H1 (cell line): ENCODE results near the gene TSGA10. TPM values are rescaled to one million over a fixed set of nuclear protein-coding genes. Genes with fewer than 3 reads are reported as not detected.

Experiments used
- ASH2L ChIP-seq: fragments of 200-600, 300-600 bp; sonication (generic); IDR thresholded peaks from one replicate; pipeline ENCODE4 v1.7.1; 2017; ENCODE audit warnings: low read length
- BCL11A ChIP-seq, 2 experiments: IDR thresholded peaks; one replicate each; pipeline ENCODE4 v1.6.1; 2011; ENCODE audit warnings: low read depth in 2 of 2, low read length in 2 of 2, mild to moderate bottlenecking in 2 of 2
- CHD7 ChIP-seq: fragments of 300-600 bp; sonication (generic); IDR thresholded peaks from 2 replicates; pipeline ENCODE4 v1.7.1; 2012; ENCODE audit warnings: low read length, moderate library complexity, mild to moderate bottlenecking, inconsistent platforms; ENCODE audit not compliant: insufficient replicate concordance
- GABPA ChIP-seq: IDR thresholded peaks from 2 replicates; pipeline ENCODE4 v1.6.1; 2011; ENCODE audit warnings: mild to moderate bottlenecking, low read length, moderate library complexity, borderline replicate concordance; ENCODE audit not compliant: insufficient read depth
- KDM1A ChIP-seq: fragments of 200-600, 300-600 bp; sonication (generic); IDR thresholded peaks from 2 replicates; pipeline ENCODE4 v1.7.1; 2016; ENCODE audit warnings: mild to moderate bottlenecking, low read length, borderline replicate concordance
- POLR2A ChIP-seq, 2 experiments: IDR thresholded peaks; 1 replicate in 1 of 2; 2 replicates in 1 of 2; pipeline ENCODE4 v1.6.1; 2011; ENCODE audit warnings: low read depth in 2 of 2, low read length in 2 of 2, mild to moderate bottlenecking in 2 of 2; ENCODE audit errors: control extremely low read depth in 1 of 2
- SIRT6 ChIP-seq: IDR thresholded peaks from one replicate; pipeline ENCODE4 v1.7.1; 2012; ENCODE audit warnings: low read length, inconsistent platforms
- TAF1 ChIP-seq: IDR thresholded peaks from 2 replicates; pipeline ENCODE4 v1.6.1; 2011; ENCODE audit warnings: mild to moderate bottlenecking, low read depth, low read length
- TAF7 ChIP-seq: optimal IDR thresholded peaks from 2 replicates; pipeline ENCODE3; 2011; ENCODE audit warnings: low read depth, mild to moderate bottlenecking, inconsistent platforms, low read length, moderate library complexity, borderline replicate concordance
- YY1 ChIP-seq: IDR thresholded peaks from 2 replicates; pipeline ENCODE4 v1.6.1; 2011; ENCODE audit warnings: low read depth, mild to moderate bottlenecking, low read length
- ZNF274 ChIP-seq: IDR thresholded peaks from 2 replicates; pipeline ENCODE4 v1.7.0; 2012; ENCODE audit warnings: low read length, borderline replicate concordance; ENCODE audit errors: extremely low read depth
- polyA plus RNA-seq, 7 experiments: library from polyadenylated mRNA; depleted of rRNA in 3 of 7; stranded (reverse) in 5 of 7; unstranded in 2 of 7; fragments of >200 nt in 5 of 7; fragments of 200-250 nt in 2 of 7; gene quantifications; 1 replicate in 5 of 7; 2 replicates in 1 of 7; 4 replicates in 1 of 7; pipeline versions ENCODE4 v1.2.1 to v1.2.3, GENCODE V29; 2011 to 2013; ENCODE audit warnings: missing spikeins in 2 of 7, mixed read lengths in 2 of 7
- total RNA-seq: library from RNA; stranded (reverse); fragmentation: NEBNext Ultra II Directional; extraction: Animal tissue kit (Norgen Biotek cat#: 25700); gene quantifications from 2 replicates; pipeline ENCODE4 v1.2.1, GENCODE V29; 2021
- TF ChIP-seq, protein P1 (sequence below): IDR thresholded peaks from 2 replicates; pipeline ENCODE4 v1.6.1; 2011; ENCODE audit warnings: low read depth, mild to moderate bottlenecking, low read length; ENCODE audit not compliant: insufficient read depth

TSGA10 gene
- total and polyA plus RNA-seq, 2 of the 8 experiments (the other 6 are each of a cell fraction or from before 2014, with no cell fraction given) = 2.2 to 7.4 TPM

DNA sequence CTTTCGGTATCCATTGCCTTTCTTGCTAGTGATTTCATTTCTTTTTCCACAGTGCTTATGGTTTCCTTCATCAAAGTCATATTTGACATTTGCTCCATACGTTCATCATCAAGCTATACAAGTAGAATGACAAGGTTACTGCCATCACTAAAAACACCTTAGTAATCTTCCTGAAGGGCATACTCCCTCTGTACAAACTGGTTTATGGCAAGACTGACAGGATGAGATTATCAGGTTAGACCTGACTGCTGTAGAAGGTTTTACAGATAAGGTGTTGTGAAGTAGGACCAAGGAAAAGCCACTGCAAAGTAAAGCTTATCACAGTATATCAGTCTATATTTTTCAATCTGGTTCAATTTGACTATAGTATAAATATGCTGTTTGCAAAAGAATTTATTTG, 50.7 kb downstream of the TSGA10 start (continued):
- TF ChIP-seq CHD7 (no peak), ASH2L (no peak), ZNF274 (no peak), TAF1 (no peak), TAF7 (no peak), KDM1A (no peak), POLR2A (IDR thresholded peaks at IDR 0.05; ENCODE audit: control extremely low read depth in 1 of 2, low read depth in 2 of 2, low read length in 2 of 2) (no peak), BCL11A (IDR thresholded peaks at IDR 0.05; ENCODE audit: low read depth in 2 of 2, low read length in 2 of 2) (no peak), GABPA (no peak), YY1 (no peak), SIRT6 (no peak)
- TF ChIP-seq, protein P1, sequence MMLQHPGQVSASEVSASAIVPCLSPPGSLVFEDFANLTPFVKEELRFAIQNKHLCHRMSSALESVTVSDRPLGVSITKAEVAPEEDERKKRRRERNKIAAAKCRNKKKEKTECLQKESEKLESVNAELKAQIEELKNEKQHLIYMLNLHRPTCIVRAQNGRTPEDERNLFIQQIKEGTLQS = no peak
